Sigmoid colon (tissue), 4 donors: Measurements from ENCODE around the gene MLXIP.

ENCODE experiments used
- POLR2A ChIP-seq, 2 donors: fragments of 450-650 bp; IDR thresholded peaks; one replicate each; pipeline ENCODE4 v1.6.1; 2016; ENCODE audit warnings: antibody characterized with exemption in 2 of 2, mild to moderate bottlenecking in 2 of 2, moderate library complexity in 2 of 2
- POLR2AphosphoS5 ChIP-seq, 4 donors: sonication (generic); formaldehyde crosslinking; IDR thresholded peaks; one replicate each; pipeline ENCODE4 v1.6.1; 2017; ENCODE audit warnings: antibody characterized with exemption in 4 of 4
- TF ChIP-seq, protein P1 (sequence below), 4 experiments: fragments of 450-650 bp in 3 of 4; fragments of 200-600 bp in 1 of 4; IDR thresholded peaks; one replicate each; pipeline ENCODE4 v1.5.1; 2016 to 2019; ENCODE audit warnings: antibody characterized with exemption in 4 of 4, mild to moderate bottlenecking in 3 of 4, moderate library complexity in 2 of 4

DNA sequence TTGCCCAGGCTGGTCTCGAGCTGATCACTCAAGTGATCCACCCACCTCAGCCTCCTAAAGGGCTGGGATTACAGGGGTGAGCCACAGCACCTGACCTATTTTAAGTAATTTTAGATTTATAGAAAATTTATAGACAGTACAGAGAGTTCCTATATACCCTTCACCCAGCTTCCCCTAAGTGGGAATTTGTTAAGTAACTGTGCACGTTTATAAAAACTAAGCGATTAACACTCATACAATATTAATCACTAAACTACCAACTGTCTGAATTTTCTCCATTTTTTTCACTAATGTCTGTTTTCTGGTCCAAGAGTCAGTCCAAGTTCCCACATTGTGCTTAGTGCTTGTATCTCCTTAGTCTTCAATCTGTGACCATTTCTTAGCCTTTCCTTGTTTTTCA is 89.9 kb downstream of the MLXIP start:
- TF ChIP-seq POLR2A (IDR thresholded peaks at IDR 0.05) (no peak), POLR2AphosphoS5 (IDR thresholded peaks at IDR 0.05) (no peak)
- TF ChIP-seq, protein P1, sequence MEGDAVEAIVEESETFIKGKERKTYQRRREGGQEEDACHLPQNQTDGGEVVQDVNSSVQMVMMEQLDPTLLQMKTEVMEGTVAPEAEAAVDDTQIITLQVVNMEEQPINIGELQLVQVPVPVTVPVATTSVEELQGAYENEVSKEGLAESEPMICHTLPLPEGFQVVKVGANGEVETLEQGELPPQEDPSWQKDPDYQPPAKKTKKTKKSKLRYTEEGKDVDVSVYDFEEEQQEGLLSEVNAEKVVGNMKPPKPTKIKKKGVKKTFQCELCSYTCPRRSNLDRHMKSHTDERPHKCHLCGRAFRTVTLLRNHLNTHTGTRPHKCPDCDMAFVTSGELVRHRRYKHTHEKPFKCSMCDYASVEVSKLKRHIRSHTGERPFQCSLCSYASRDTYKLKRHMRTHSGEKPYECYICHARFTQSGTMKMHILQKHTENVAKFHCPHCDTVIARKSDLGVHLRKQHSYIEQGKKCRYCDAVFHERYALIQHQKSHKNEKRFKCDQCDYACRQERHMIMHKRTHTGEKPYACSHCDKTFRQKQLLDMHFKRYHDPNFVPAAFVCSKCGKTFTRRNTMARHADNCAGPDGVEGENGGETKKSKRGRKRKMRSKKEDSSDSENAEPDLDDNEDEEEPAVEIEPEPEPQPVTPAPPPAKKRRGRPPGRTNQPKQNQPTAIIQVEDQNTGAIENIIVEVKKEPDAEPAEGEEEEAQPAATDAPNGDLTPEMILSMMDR (IDR thresholded peaks at IDR 0.05), result no peak
